ENCODE data around the gene TMPRSS2. TPM values are rescaled to one million over a fixed set of nuclear protein-coding genes. Genes with fewer than 3 reads are reported as not detected.

The TMPRSS2 gene
- total RNA-seq, 1 donor from 2014 or later: 2.5 TPM

DNA sequence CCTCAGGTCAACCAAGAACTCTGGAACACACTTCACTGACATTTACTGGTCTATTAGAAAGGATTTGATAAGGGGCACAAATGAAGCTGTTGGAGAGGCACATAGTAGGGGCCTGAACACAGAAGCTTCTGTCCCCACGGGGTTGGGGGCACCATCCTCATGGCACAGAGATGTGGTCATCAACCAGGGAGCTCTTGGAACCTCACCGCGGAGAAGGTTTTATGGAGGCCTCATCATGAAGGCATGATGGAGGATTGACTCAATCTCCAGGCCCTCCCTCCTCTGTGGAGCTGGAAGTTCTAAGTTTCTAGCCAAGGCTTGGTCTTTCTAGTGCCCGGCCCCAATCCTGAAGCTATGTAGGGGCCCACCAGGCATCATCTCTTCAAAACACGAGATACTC is 58.3 kb downstream of the TMPRSS2 start:
- no peak for DNase-seq (ENCODE audit: low read depth)

DNA sequence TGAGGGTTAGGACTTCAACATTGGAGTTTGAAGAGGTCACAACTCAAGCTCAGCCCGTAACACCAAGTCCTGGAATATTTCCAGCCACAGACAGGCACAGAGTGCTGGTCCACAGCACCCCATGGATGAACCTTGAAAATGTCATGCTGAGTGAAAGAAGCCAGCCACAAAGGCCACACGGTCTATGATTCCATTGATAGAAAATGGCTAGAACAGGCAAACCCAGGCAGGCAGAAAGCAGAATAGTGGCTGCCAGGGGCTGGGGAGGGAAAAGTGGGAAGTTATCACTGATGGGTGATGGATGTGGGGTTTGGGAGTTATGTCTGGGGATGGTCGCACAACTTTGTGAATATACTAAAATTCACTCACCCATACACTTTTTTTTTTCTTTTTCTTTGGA is 60.6 kb downstream of the TMPRSS2 start:
- no peak for DNase-seq (ENCODE audit: low read depth)

DNA sequence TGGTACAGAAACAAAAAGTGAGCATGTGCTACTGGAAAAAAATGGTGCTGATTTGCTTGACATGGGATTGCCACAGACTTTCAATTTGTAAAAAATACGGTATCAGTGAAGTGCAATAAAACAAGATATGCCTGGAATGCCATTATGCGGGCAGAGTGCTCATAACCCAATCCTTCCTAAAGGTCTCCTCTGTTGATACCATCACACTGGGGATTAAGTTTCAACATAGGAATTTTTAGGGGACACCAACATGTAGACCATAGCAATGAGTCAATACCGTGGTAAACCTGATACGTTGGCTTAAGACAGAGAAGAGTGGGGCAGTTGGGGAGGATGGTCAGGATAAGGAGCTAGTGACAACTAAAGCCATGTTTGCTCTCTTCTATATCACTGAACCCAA is 61.4 kb downstream of the TMPRSS2 start:
- DNase-seq (ENCODE audit: low read depth): no peak

DNA sequence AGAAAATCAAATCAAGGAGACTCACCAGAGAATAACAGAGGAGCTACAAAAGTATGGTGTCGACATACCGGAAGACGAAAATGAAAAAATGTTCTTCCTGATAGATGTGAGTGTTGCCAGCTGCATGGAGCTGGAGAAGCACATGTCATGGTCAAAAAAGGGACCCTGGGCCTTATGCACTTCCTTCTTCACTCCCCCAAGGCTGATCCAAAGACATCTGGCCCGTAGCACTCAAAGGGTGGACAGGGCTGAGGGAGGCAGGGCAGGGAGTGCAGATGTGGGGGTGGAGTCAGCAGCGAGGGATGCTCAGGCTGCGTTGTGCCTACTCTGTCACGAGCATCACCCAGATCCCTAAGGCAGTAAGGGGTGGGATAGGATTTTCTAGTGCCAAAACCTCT is 62.5 kb downstream of the TMPRSS2 start:
- DNase-seq (ENCODE audit: low read depth): no peak

DNA sequence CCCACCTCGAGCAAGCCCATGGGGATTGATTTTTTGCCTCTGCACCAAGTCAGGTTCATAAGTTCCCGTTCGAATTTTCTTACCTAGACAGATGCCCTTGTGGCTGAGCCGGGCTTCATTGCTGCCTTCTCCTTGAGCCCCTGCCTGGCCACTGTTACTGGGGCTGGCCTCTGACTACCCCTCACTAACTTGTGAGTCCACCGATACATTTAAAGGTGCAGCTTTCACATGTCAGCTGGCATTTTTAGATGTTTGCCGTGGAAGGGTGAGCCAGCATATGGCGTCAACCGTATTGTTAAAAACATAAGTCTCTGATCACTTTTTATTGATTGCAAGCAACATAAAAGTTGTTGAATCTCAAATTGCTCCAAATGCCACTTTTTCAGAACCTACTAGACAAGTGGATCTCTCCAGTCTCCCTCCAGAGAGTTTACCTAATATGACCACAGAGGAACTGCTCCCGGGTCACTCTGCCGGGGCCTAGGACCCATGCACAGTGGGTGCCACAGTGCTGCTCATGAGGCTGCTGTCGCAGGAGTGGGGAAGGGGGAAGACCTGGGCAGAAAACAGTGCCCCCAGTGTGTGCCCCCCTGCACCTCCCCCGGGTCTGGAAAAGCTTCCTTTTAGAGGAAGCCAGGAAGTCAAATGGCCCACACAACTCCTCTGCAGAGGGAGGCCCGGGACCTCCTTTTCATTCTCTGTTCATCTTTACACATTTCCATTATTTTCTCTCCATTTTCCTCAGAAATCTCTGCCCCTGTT is 63.1 kb downstream of the TMPRSS2 start:
- DNase-seq (ENCODE audit: low read depth): no peak

DNA sequence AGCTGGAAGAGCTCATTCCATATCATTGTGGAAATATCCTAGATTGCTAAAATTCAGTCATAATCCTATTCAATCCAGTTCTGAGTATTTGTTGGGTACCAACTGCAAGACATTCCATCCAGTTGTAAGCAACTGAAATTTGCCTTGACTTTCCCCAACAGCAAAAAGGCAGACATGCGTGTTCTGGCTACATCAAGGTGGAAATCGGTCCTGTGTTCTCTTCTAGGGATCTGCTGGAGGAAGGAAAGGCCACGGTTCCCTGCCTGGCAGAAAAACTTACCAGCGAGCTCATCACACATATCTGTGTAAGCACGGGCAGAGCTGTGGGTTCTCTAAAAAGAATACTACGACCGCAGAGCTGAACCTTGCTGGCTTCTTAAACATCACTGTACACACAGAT is 64.4 kb downstream of the TMPRSS2 start:
- DNase-seq (ENCODE audit: low read depth): no peak

DNA sequence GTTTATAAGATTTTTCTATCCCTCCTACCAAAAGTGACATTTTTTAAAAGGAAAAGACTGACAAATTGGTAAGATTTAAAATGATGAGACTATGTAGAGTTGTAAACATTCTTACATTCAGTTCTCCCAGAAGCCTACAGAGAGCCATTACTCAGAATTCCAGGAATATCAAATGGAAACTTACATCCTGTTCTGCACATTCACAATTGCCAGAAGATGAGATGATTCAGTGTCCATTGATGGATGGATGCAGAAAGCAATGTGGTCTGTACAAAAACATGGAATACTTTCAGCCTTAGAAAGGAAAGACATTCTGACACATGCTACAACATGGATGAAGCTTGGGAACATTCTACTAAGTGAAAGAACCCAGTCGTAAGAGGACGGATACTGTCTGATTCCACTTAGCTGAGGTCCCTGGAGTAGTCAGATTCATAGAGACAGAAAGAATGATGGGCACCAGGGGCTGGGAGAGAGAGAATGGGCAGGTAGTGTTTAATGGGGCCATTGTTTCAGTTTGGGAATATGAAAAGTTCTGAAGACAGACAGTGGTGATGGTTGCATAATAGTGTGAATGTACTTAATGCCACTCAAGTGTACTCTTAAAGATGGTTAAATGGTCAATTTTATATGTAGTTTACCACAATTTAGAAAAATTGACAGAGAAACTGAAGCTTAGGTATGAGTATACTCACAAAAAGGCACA is 65.3 kb downstream of the TMPRSS2 start:
- no peak for DNase-seq (ENCODE audit: low read depth)

DNA sequence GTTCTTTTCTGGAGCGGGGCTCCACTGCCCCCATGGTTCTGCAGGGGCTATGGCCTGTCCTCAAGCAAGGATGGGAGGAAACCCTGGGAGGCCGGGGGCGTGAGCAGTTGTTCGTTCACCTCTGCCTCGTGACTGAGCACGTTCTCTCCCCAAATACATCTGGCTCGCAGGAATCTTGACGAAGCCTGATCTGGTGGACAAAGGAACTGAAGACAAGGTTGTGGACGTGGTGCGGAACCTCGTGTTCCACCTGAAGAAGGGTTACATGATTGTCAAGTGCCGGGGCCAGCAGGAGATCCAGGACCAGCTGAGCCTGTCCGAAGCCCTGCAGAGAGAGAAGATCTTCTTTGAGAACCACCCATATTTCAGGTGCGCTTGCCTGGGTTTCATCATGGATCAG is 66.4 kb downstream of the TMPRSS2 start:
- no peak for DNase-seq (ENCODE audit: low read depth)

DNA sequence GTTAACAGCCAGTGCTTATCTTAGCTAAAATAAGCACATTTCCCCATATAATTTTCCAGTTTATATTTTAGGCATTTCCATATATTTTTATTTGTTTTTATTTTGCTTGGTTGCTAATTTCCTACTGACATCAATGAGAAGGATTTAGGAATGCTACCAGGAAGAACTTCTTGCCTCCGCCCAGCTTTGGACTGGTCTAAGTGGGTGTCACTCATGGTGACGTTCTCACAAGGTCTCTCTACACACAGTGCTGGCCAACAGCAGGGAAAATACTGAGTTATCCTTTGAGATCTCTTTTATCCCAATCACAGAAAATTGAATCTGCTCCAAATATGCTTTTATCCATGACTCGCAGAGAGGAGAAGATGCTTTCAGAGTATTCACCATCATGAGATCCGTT is 68.7 kb downstream of the TMPRSS2 start:
- DNase-seq (ENCODE audit: low read depth): no peak

DNA sequence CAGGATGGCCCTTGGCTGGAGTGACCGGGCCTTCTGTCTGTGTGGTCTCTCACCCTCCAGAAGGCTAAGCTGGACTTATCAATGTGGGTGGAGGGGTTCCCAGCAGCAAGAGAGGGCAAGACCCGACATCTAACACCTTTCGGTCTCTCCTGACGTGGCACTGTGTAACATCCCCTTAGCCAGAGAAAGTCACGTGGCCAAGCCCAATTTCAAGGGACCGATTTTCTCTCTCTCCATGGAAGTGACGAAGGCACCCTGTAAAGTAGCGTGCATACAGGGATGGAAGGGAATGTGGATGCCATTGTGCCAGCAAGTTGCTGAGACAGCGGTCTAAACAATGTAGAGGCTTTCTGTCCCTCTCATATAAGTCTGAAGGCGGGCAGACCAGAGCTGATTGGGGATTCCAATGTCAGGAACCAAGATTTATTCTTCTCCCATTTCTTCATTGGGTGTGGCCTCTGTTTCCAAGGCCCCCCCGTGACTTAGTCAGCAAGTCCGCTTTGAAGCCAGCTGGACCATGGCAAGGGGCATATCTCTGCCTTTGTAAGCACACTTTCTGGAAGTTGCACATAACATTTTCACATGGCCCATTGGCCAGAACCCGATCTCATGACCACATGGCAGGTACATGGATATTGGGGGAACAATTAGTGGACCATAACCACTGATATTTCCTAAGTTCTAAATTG is 69.4 kb downstream of the TMPRSS2 start:
- no peak for DNase-seq (ENCODE audit: low read depth)

DNA sequence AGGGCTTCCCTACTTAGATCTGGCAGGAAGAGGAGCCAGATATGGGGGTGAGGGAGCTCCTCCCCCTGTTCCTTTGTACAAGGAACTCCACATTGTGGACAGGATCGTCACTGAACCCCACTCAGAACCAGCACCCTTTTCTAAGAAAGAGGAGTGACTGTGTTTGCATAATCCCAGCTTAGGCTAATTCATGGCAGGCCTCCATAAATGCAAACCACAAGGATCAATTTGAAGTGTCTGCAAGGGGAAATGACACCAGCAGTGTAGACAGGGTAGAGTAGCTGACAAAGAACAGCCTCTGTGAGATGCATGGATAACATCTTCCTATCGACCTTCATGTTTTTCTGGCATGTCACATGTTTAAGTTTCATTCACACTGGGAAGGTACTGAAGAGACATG is 70.2 kb downstream of the TMPRSS2 start:
- no peak for DNase-seq (ENCODE audit: low read depth)

DNA sequence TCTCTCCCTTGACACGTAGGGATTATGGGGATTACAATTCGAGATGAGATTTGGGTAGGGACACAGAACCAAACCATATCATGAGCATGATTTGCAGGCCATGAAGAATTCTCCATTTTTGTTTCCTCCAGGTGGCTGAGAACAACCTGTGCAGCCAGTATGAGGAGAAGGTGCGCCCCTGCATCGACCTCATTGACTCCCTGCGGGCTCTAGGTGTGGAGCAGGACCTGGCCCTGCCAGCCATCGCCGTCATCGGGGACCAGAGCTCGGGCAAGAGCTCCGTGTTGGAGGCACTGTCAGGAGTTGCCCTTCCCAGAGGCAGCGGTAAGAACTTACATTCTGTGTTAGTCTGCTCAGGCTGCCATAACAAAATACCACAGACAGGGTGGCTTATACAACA is 72.3 kb downstream of the TMPRSS2 start:
- DNase-seq (ENCODE audit: low read depth): no peak

DNA sequence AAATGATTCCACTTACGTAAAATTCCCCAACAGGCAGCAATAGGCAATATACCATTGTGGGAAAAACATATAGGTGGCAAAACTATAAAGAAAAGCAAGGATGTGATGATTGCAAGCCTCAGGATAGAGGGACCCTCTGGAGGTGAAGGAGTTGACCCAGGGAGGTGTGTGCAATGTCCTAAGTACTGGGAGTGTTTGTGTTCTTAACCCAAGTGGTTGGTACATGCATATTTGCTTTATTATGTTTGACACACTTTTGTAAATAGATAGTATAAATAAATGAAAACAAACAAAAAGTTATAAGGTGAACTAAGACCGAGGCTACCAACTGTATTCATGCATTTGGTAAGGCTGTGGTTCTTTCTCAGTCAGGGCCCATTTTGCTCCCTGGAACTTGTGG is 74.4 kb downstream of the TMPRSS2 start:
- no peak for DNase-seq (ENCODE audit: low read depth)

DNA sequence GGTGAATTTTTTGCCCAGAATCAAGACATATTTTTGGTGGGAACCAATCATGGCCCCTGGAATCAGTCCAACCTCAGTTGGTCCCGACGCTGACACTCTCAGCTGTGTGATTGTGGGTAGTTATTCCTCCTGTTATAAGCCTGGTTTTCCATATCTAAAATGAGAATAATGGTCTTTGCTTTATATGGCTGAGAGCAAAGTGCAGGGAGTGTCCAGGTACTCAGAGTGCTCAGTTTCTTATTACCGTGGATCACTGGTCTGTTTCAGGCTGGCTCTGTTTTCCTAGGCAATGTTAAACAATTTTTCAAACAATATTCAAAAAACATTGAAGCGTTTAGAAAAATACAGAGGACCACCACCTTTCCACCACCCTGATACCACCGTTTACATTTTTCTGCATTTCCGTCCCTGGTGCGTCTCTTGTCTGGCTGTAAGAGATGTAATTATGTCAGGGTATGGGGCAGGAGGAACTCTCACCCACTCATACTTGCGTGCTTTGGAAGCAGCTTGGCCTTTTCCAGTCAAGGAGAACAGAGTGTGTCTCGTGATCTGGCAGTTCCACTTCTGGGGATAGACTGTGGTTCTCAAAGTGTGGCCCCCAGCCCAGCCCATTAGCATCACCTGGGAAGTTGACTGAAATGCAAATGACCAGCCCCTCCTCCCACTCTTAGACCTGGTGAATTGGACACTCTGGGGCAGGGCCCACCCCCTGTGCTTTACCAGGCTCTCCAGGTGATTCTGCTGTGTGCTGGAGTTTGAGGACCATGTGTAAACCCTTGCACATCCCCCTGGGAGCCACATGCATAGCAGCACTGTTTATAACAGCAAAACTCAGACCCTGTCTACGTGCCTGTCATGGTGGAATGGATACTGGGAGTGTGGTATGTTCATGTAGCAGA is 75.1 kb downstream of the TMPRSS2 start:
- DNase-seq (ENCODE audit: low read depth): no peak

DNA sequence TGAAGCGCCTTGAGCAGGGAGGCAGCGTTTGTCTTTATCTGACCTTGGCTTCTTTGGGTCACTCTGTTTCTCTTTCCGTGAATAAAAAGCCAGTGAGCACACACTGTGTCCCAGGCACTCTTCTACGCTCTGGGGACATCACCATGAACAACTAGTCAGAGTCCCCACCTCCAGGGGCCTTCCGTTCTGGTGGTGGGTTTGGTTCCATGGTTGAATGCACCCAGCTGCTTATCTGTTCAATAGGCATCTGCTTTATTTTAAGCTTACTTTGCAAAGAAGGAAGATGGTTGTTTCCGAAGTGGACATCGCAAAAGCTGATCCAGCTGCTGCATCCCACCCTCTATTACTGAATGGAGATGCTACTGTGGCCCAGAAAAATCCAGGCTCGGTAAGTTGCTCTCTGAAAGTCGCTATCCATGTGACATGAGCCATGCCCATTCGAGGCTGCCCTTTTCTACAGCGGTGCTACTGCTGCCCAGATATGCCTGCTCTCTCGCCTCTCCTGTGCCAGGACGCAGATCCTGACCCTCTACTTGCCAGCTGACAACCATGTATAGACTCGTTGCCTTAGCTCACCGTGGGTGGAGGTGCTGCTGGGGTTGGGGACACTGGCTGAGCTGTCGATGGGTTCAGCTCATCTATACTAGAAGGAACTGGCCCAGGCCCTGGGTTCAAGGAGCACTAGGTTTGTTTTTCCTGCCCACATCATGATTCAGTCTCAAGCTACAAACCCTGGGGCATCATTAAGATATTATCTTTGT is 76.0 kb downstream of the TMPRSS2 start:
- no peak for DNase-seq (ENCODE audit: low read depth)

DNA sequence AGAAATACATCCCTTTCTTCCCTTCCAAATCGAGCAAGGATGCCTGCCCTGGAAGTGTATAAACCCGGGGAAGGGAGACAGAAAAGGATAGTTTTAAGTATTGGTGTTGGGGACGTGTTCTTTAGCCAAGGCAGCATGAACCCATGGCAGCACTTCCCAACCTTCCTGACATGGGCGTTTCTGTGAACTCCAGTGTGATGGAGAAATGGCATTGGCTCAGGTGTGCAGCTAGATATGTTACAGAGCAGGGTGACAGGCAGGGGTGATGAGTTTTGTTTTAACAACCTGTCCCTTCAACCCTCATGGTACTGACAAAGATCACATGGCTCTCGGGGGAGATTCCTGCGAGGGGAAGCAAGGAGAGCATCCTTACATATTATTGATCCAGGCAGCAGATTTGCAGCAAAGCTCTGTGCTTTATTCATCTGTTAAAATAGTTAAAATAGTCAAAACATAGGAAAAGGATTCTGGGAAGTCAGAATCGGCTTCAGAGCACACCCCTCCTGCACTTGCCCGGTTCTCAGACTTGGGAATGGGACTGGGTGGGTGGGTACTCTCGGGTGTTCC is 78.0 kb downstream of the TMPRSS2 start:
- no peak for DNase-seq (ENCODE audit: low read depth)

DNA sequence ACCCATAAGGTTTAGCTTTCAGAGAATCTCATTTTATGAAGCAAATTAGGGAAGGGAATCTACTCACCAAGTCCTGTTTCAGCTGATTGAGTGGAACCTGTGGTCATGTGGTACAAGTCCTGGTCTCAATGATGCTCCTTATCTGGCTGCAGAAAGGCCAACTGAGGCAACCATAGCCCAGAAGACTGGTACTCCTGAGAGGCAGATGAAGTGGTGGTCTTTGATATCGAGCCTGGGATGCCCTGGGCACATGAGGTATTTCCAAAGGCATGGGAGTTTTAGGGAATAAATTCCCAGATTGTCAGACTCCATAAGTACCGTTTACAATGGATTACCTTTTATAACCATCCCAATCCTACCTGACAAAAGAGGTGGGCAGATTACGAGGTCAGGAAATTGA is 78.7 kb downstream of the TMPRSS2 start:
- DNase-seq (ENCODE audit: low read depth): no peak

DNA sequence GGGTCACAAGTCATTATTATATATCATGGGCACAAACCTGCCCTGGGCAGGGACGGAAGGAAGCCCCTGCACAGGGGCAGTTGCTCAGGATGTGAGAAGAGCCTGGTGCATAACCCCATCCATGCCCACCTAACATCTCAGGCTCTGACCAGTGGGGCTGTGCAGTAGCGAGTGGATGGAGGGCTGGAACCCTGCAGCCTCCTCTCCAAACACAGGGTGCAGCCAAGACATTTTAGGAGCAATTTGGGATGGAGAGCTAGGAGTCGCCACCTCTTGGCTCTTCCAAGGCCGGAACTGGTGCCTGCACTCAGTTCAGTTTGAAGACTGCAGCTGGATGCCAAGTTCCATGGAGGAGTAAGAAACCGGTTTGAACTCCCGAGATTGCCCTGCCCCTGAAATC is 79.1 kb downstream of the TMPRSS2 start:
- DNase-seq (ENCODE audit: low read depth): no peak

DNA sequence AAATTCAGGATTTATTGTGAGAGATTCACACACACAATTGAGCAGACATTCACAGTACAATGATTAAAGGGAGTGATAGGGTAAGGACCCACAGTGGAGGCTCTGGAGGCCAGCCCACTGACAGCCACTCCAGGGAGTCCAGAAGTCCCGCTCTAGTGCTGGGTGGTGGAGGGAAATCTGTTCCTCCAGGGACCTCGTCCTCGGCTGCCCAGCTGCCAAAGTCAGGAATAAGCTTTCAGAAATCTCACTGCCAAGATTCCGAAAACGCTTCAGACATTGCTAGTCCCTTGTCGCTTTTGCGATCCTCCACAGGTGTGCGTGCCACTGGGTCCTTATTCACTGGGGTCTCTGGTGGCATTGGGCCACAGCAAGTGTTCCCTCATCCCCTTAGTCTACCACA is 79.6 kb downstream of the TMPRSS2 start:
- no peak for DNase-seq (ENCODE audit: low read depth)

DNA sequence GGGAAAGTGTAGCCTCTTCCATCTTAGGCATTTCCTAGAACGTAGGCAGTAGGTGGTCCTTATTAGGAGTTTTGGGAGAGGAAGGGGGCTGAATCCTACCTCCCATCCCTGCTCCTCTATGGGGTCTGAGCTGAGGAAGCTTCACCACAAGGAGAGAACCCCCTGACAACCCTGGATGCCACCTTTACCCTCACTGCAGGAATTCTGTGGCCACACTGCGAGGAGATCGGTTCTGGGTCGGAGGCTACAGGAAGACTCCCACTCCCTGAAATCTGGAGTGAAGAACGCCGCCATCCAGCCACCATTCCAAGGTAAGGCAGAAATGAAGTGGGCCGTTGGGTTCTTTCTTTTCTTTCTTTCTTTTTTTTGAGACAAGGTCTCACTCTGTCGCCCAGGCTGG is 80.4 kb downstream of the TMPRSS2 start:
- DNase-seq (ENCODE audit: low read depth): no peak

Measured in renal cortical epithelial cell (primary cell).